HCT116 (cell line): Measurements from ENCODE around the gene ZNF595. TPM values are rescaled to one million over a fixed set of nuclear protein-coding genes. Genes with fewer than 3 reads are reported as not detected.

Experiments used
- ATAC-seq: fragments of 200-7000 bp; cut with Tn5 transposase; 2 replicates; pipeline ENCODE4 v1.9.1; 2020; ENCODE audit warnings: mild to moderate bottlenecking, moderate library complexity
- BruUV-seq: library from RNA; stranded (reverse); fragments of 400-500 nt; replicated peaks from 2 replicates; lab custom pipeline; 2021; lab: Mats Ljungman, UMichigan
- CTCF ChIA-PET: fragments of 300-600 bp; sonication (Branson Sonifier 250); formaldehyde crosslinking; loops from one replicate; lab custom pipeline; 2021; ENCODE audit warnings: antibody characterized with exemption; lab: Charles Lee
- POLR2A ChIA-PET: fragments of 300-600, 350-600 bp; sonication (Branson Sonifier 250); formaldehyde crosslinking; loops from one replicate; lab custom pipeline; 2021; ENCODE audit warnings: antibody characterized with exemption; lab: Charles Lee
- RAD21 ChIA-PET, 2 experiments: fragments of 300-600 bp; sonication (Branson Sonifier 250); formaldehyde crosslinking; loops; one replicate each; lab custom pipeline; 2023; ENCODE audit warnings: low total read pairs in 2 of 2; ENCODE audit not compliant: uncharacterized antibody in 2 of 2, unreplicated experiment in 2 of 2, low non-redundant PET in 1 of 2; lab: Charles Lee
- DNase-seq: peaks from one replicate; pipeline ENCODE4 v3.0.0-alpha.2; 2010; ENCODE audit warnings: low read depth, low spot score
- H2AFZ ChIP-seq: fragments of 200-600 bp; shearing (Covaris generic), sonication (generic); 2 replicates; pipeline ENCODE4 v1.6.1; 2017; ENCODE audit warnings: low read depth, mixed run types, mixed read lengths, antibody characterized with exemption, low read length; ENCODE audit not compliant: poor library complexity, severe bottlenecking
- H3K27ac ChIP-seq: 2 replicates; pipeline ENCODE4 v1.5.1; 2012; ENCODE audit warnings: low read depth, low read length
- H3K27me3 ChIP-seq: fragments of 200-600 bp; sonication (generic); 2 replicates; pipeline ENCODE4 v1.6.1; 2016; ENCODE audit warnings: mixed run types, low read length, mixed read lengths; ENCODE audit not compliant: insufficient read depth
- H3K36me3 ChIP-seq, 2 experiments: fragments of 200-500 bp in 1 of 2; fragments of 200-600 bp in 1 of 2; sonication (Bioruptor generic) in 1 of 2; sonication (generic) in 1 of 2; 2 replicates each; pipeline versions ENCODE4 v1.5.1 to v1.6.1; 2014 to 2016; ENCODE audit warnings: low read length in 2 of 2, inconsistent platforms in 1 of 2, mixed read lengths in 1 of 2, mixed run types in 1 of 2; ENCODE audit not compliant: insufficient read depth in 2 of 2, control insufficient read depth in 1 of 2
- H3K4me1 ChIP-seq, 2 experiments: fragments of 200-600 bp in 1 of 2; sonication (generic) in 1 of 2; 2 replicates each; pipeline versions ENCODE4 v1.5.1 to v1.6.1; 2012 to 2017; ENCODE audit warnings: low read length in 2 of 2, inconsistent platforms in 1 of 2, mild to moderate bottlenecking in 1 of 2, mixed read lengths in 1 of 2, mixed run types in 1 of 2, moderate library complexity in 1 of 2; ENCODE audit not compliant: insufficient read depth in 2 of 2, control insufficient read depth in 1 of 2
- H3K4me2 ChIP-seq: fragments of 200-600 bp; sonication (generic); 2 replicates; pipeline ENCODE4 v1.6.1; 2017; ENCODE audit warnings: mixed run types, low read length, mixed read lengths
- H3K4me3 ChIP-seq, 2 experiments: fragments of 200-600 bp in 1 of 2; sonication (generic) in 1 of 2; replicated peaks in 1 of 2; 2 replicates each; pipeline ENCODE4 v1.5.1; 2011 to 2016; ENCODE audit warnings: low read length in 2 of 2, control low read depth in 1 of 2, low read depth in 1 of 2, mild to moderate bottlenecking in 1 of 2, mixed read lengths in 1 of 2, mixed run types in 1 of 2
- H3K79me2 ChIP-seq: fragments of 200-600 bp; sonication (generic); 2 replicates; pipeline ENCODE4 v1.6.1; 2017; ENCODE audit warnings: mild to moderate bottlenecking, mixed run types, low read length, moderate library complexity, mixed read lengths; ENCODE audit not compliant: insufficient read depth
- H3K9ac ChIP-seq: fragments of 200-600 bp; sonication (generic); 2 replicates; pipeline ENCODE4 v1.6.1; 2016; ENCODE audit warnings: low read length, mixed read lengths
- H3K9me2 ChIP-seq: fragments of 200-600 bp; sonication (generic), shearing (Covaris generic); 2 replicates; pipeline ENCODE4 v1.6.1; 2017; ENCODE audit warnings: mixed run types, mild to moderate bottlenecking, moderate library complexity; ENCODE audit not compliant: insufficient read depth
- H3K9me3 ChIP-seq, 2 experiments: fragments of 200-500 bp in 1 of 2; fragments of 200-600 bp in 1 of 2; sonication (Bioruptor generic) in 1 of 2; sonication (generic) in 1 of 2; 2 replicates each; pipeline ENCODE4 v1.6.1; 2014 to 2017; ENCODE audit warnings: low read length in 2 of 2, mixed read lengths in 2 of 2, inconsistent platforms in 1 of 2, low read depth in 1 of 2, mild to moderate bottlenecking in 1 of 2, mixed run types in 1 of 2, moderate library complexity in 1 of 2; ENCODE audit not compliant: control insufficient read depth in 1 of 2, insufficient read depth in 1 of 2
- H4K20me1 ChIP-seq: fragments of 200-600 bp; sonication (generic), shearing (Covaris generic); 2 replicates; pipeline ENCODE4 v1.6.1; 2017; ENCODE audit warnings: mixed run types, mild to moderate bottlenecking, moderate library complexity; ENCODE audit not compliant: insufficient read depth
- CBX3 ChIP-seq: IDR thresholded peaks from 2 replicates; pipeline ENCODE4 v1.6.1; 2012; ENCODE audit warnings: low read depth
- CEBPB ChIP-seq: IDR thresholded peaks from 2 replicates; pipeline ENCODE4 v1.6.1; 2012; ENCODE audit warnings: low read depth
- CTCF ChIP-seq, 3 experiments: fragments of 200-600 bp in 1 of 3; sonication (generic) in 1 of 3; IDR thresholded peaks in 2 of 3; conservative IDR thresholded peaks in 1 of 3; 2 replicates each; pipeline ENCODE4 v1.5.1; 2012 to 2017; ENCODE audit warnings: low read depth in 2 of 3, low read length in 2 of 3, antibody characterized with exemption in 1 of 3, borderline replicate concordance in 1 of 3, control low read depth in 1 of 3, mild to moderate bottlenecking in 1 of 3, mixed read lengths in 1 of 3, mixed run types in 1 of 3, moderate library complexity in 1 of 3; ENCODE audit not compliant: insufficient read depth in 1 of 3
- EGR1 ChIP-seq: IDR thresholded peaks from 2 replicates; pipeline ENCODE4 v1.6.1; 2012; ENCODE audit warnings: low read depth
- EZH2 ChIP-seq: fragments of 200-600 bp; sonication (generic); IDR thresholded peaks from 2 replicates; pipeline ENCODE4 v1.6.1; 2017; ENCODE audit warnings: antibody characterized with exemption, mixed run types
- EZH2phosphoT487 ChIP-seq: fragments of 200-600 bp; IDR thresholded peaks from 2 replicates; pipeline ENCODE4 v1.6.1; 2018; ENCODE audit warnings: antibody characterized with exemption, borderline replicate concordance
- FOSL1 ChIP-seq: IDR thresholded peaks from 2 replicates; pipeline ENCODE4 v1.6.1; 2012; ENCODE audit warnings: low read depth
- JUND ChIP-seq: IDR thresholded peaks from 2 replicates; pipeline ENCODE4 v1.6.1; 2012
- POLR2A ChIP-seq: IDR thresholded peaks from 2 replicates; pipeline ENCODE4 v1.7.0; 2011; ENCODE audit warnings: borderline replicate concordance; ENCODE audit not compliant: insufficient read depth, insufficient read length; ENCODE audit errors: extremely low read depth
- POLR2AphosphoS5 ChIP-seq: IDR thresholded peaks from 2 replicates; pipeline ENCODE4 v1.6.1; 2011; ENCODE audit warnings: mild to moderate bottlenecking, low read depth, low read length, moderate library complexity
- RAD21 ChIP-seq: IDR thresholded peaks from 2 replicates; pipeline ENCODE4 v1.6.1; 2012; ENCODE audit warnings: low read depth, mild to moderate bottlenecking
- SRF ChIP-seq: IDR thresholded peaks from 2 replicates; pipeline ENCODE4 v1.6.1; 2012; ENCODE audit warnings: low read depth
- TCF7L2 ChIP-seq: IDR thresholded peaks from 2 replicates; pipeline ENCODE4 v1.7.0; 2011; ENCODE audit warnings: borderline replicate concordance, inconsistent platforms; ENCODE audit not compliant: insufficient read depth, insufficient read length; ENCODE audit errors: extremely low read depth
- YY1 ChIP-seq: IDR thresholded peaks from 2 replicates; pipeline ENCODE4 v1.6.1; 2011; ENCODE audit warnings: low read length, low read depth, moderate library complexity, mild to moderate bottlenecking; ENCODE audit not compliant: insufficient replicate concordance; ENCODE audit errors: extremely low read depth
- ZBTB33 ChIP-seq: IDR thresholded peaks from 2 replicates; pipeline ENCODE4 v1.6.1; 2011; ENCODE audit warnings: mild to moderate bottlenecking, low read length, moderate library complexity; ENCODE audit not compliant: insufficient replicate concordance; ENCODE audit errors: extremely low read depth
- ZFX ChIP-seq: fragments of 450-650 bp; IDR thresholded peaks from 2 replicates; pipeline ENCODE4 v1.6.1; 2017
- ZNF274 ChIP-seq: fragments of 200-500 bp; sonication (Bioruptor generic); IDR thresholded peaks from 2 replicates; pipeline ENCODE4 v1.6.1; 2014; ENCODE audit warnings: mild to moderate bottlenecking, low read depth, low read length, inconsistent platforms
- intact Hi-C: fragments of 100-400 bp; cut with micrococcal nuclease; formaldehyde crosslinking; loops from 2 replicates; pipeline ENCODE4 v1.10.0; 2022
- total RNA-seq: library from RNA; stranded (reverse); gene quantifications from one replicate; pipeline ENCODE4 v1.2.1, GENCODE V29; 2021; ENCODE audit not compliant: unreplicated experiment

ZNF595 gene
- total RNA-seq, 1 experiment from 2014 or later, result 4.0 TPM

- H3K4me2 ChIP-seq, result no peak overlapping the region
- no peak overlapping the region for H3K9ac ChIP-seq
- no peaks in the 10 kb centered on the region for H3K27me3 ChIP-seq
- H3K4me3 ChIP-seq, result no peak overlapping the region
- no peak overlapping the region for H2AFZ ChIP-seq
- no peak for ATAC-seq
- ChIA-PET CTCF (no interaction called here), POLR2A (no interaction called here), RAD21 (no interaction called here)
- no peaks in the 10 kb centered on the region for H3K9me2 ChIP-seq
- intact Hi-C loops, result no loop called here
- peaks cover 13 to 14% of the 10 kb centered on the region in 2 experiments; a peak in 2 of 4 replicates for H3K9me3 ChIP-seq
- DNase-seq, result no peak
- H4K20me1 ChIP-seq, result no peaks in the 10 kb centered on the region
- H3K4me1 ChIP-seq, result no peaks in the 10 kb centered on the region
- H3K27ac ChIP-seq, result no peak overlapping the region
- no peaks in the 10 kb centered on the region for H3K79me2 ChIP-seq
- no peaks in the 10 kb centered on the region for H3K36me3 ChIP-seq
- no peak for TF ChIP-seq RAD21
- no peak for TF ChIP-seq CTCF (IDR thresholded peaks at IDR 0.05 in 2 of 3, conservative IDR thresholded peaks at IDR 0.05 in 1 of 3; ENCODE audit: borderline replicate concordance in 1 of 3, insufficient read depth in 1 of 3, low read depth in 2 of 3, low read length in 2 of 3)
- no peak for TF ChIP-seq EZH2
- no peak for TF ChIP-seq POLR2A
- no peak for TF ChIP-seq JUND
- no peak for TF ChIP-seq ZFX
- TF ChIP-seq ZBTB33, result no peak
- TF ChIP-seq ZNF274, result no peak
- TF ChIP-seq CBX3, result no peak
- TF ChIP-seq EGR1, result no peak
- TF ChIP-seq FOSL1, result no peak
- no peak for TF ChIP-seq POLR2AphosphoS5
- TF ChIP-seq CEBPB, result no peak
- no peak for TF ChIP-seq EZH2phosphoT487
- no peak for TF ChIP-seq TCF7L2
- no peak for TF ChIP-seq YY1
- TF ChIP-seq SRF, result no peak
- no TSS peak for BruUV-seq
Observed at GRCh38 chr4:113732-114131, 60.6 kb downstream of the ZNF595 start.
